Type B pancreatic cell (in vitro differentiated cells): ENCODE data around the gene SHANK2. TPM values are rescaled to one million over a fixed set of nuclear protein-coding genes. Genes with fewer than 3 reads are reported as not detected.
A peak's percentile ranks its signal among the peaks of the same experiment; 100 is the strongest.

Experiments
- DNase-seq: peaks from one replicate; pipeline ENCODE4 v3.0.0; 2021; ENCODE audit warnings: mixed read lengths; ENCODE audit not compliant: unreplicated experiment; ENCODE audit errors: extremely low spot score
- H3K27ac Mint-ChIP-seq: 2 replicates; pipeline ENCODE4 v1.8.0; 2021; ENCODE audit warnings: mild to moderate bottlenecking, mixed read lengths
- H3K27me3 Mint-ChIP-seq: 2 replicates; pipeline ENCODE4 v1.8.0; 2021; ENCODE audit warnings: mixed read lengths
- H3K36me3 Mint-ChIP-seq: 2 replicates; pipeline ENCODE4 v1.8.0; 2021; ENCODE audit warnings: mixed read lengths
- H3K4me1 Mint-ChIP-seq: one replicate; pipeline ENCODE4 v1.8.0; 2021; ENCODE audit warnings: mixed read lengths; ENCODE audit not compliant: unreplicated experiment
- H3K4me3 Mint-ChIP-seq: 2 replicates; pipeline ENCODE4 v1.8.0; 2021; ENCODE audit warnings: mild to moderate bottlenecking, mixed read lengths
- H3K9me3 Mint-ChIP-seq: 2 replicates; pipeline ENCODE4 v1.8.0; 2021; ENCODE audit warnings: mixed read lengths
- CTCF ChIP-seq: fragments of 200-600 bp; sonication (generic); conservative IDR thresholded peaks from 2 replicates; pipeline ENCODE4 v1.5.0; 2021; ENCODE audit warnings: antibody characterized with exemption, mild to moderate bottlenecking
- total RNA-seq: library from RNA; stranded (reverse); gene quantifications from 2 replicates; pipeline ENCODE4 v1.2.1, GENCODE V29; 2021; ENCODE audit warnings: low replicate concordance

SHANK2 gene
- total RNA-seq, 1 donor from 2014 or later, result 49.4 TPM

GRCh38 chr11:71245601-71246391 is 6.6 kb downstream of the SHANK2 start:
- TF ChIP-seq CTCF, result no peak
- Mint-ChIP-seq H3K36me3 (peaks cover 9% of the 10 kb centered on the region), H3K4me1 (peaks cover 63% of the 10 kb centered on the region), H3K9me3 (no peaks in the 10 kb centered on the region), H3K27ac (no peak overlapping the region), H3K4me3 (no peak overlapping the region), H3K27me3 (peaks cover 17% of the 10 kb centered on the region)
- no peak for DNase-seq

GRCh38 chr11:71244116-71244810 is 8.1 kb downstream of the SHANK2 start:
- Mint-ChIP-seq H3K4me1 (peaks cover 55% of the 10 kb centered on the region), H3K36me3 (peaks cover 5% of the 10 kb centered on the region), H3K9me3 (no peaks in the 10 kb centered on the region), H3K4me3 (no peak overlapping the region), H3K27ac (peak overlapping the region; percentile 36), H3K27me3 (peaks cover 4% of the 10 kb centered on the region)
- no peak for TF ChIP-seq CTCF
- DNase-seq, result no peak

- no peak for TF ChIP-seq CTCF
- peaks cover 12% of the 10 kb centered on the region for H3K36me3 Mint-ChIP-seq
- peak overlapping the region; percentile 31 for H3K4me3 Mint-ChIP-seq
- H3K27me3 Mint-ChIP-seq, result no peaks in the 10 kb centered on the region
- no peaks in the 10 kb centered on the region for H3K9me3 Mint-ChIP-seq
- no peak for DNase-seq
- peaks cover 49% of the 10 kb centered on the region for H3K4me1 Mint-ChIP-seq
- H3K27ac Mint-ChIP-seq, result peak overlapping the region; percentile 19
Observed at GRCh38 chr11:71242391-71242790, 10.0 kb downstream of the SHANK2 start.

- no peak for DNase-seq
Observed at GRCh38 chr11:71241721-71242259, 10.6 kb downstream of the SHANK2 start.

More at GRCh38 chr11:71241721-71242259, 10.6 kb downstream of the SHANK2 start:
- H3K27me3 Mint-ChIP-seq, result no peaks in the 10 kb centered on the region
- peaks cover 45% of the 10 kb centered on the region for H3K4me1 Mint-ChIP-seq
- no peaks in the 10 kb centered on the region for H3K9me3 Mint-ChIP-seq
- H3K36me3 Mint-ChIP-seq, result peaks cover 12% of the 10 kb centered on the region
- no peak for TF ChIP-seq CTCF
- no peak overlapping the region for H3K27ac Mint-ChIP-seq
- H3K4me3 Mint-ChIP-seq, result no peak overlapping the region
